Erythroblast (primary cell): ENCODE results near the gene ZFAND6.

ENCODE experiments used
- GATA1 ChIP-seq: IDR thresholded peaks from 2 replicates; pipeline ENCODE4 v1.6.1; 2011; ENCODE audit warnings: low read depth, mild to moderate bottlenecking, control low read depth, low read length, moderate library complexity
- POLR2A ChIP-seq: IDR thresholded peaks from 2 replicates; pipeline ENCODE4 v1.6.1; 2011; ENCODE audit warnings: mild to moderate bottlenecking, low read length

DNA sequence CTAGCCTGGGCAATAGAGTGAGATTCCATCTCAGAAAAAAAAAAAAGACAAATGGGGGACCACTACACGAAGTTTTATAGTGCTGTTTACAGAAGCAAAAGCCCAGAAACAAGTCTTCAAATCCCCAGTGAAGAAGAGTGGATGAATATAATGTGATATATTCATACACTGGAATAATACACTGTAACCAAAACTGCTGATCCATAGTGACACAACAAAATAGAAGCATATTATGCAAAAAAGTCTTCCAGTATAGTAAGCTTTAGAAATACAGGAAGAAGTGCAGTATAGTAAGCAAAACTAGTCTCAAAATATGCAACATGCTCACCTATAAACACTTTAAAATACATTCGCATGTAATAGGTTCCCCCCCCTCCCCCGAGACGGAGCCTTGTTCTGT, 81.4 kb downstream of the ZFAND6 start:
- TF ChIP-seq POLR2A (no peak), GATA1 (no peak)
